HG03108 (cell line): Measurements from ENCODE around the gene SFXN4.

Experiments used
- ATAC-seq: cut with Tn5 transposase; IDR thresholded peaks from one replicate; pipeline ENCODE4 v1.9.1; 2021; ENCODE audit warnings: moderate library complexity; ENCODE audit not compliant: unreplicated experiment

Gene SFXN4, protein sequence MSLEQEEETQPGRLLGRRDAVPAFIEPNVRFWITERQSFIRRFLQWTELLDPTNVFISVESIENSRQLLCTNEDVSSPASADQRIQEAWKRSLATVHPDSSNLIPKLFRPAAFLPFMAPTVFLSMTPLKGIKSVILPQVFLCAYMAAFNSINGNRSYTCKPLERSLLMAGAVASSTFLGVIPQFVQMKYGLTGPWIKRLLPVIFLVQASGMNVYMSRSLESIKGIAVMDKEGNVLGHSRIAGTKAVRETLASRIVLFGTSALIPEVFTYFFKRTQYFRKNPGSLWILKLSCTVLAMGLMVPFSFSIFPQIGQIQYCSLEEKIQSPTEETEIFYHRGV

DNA sequence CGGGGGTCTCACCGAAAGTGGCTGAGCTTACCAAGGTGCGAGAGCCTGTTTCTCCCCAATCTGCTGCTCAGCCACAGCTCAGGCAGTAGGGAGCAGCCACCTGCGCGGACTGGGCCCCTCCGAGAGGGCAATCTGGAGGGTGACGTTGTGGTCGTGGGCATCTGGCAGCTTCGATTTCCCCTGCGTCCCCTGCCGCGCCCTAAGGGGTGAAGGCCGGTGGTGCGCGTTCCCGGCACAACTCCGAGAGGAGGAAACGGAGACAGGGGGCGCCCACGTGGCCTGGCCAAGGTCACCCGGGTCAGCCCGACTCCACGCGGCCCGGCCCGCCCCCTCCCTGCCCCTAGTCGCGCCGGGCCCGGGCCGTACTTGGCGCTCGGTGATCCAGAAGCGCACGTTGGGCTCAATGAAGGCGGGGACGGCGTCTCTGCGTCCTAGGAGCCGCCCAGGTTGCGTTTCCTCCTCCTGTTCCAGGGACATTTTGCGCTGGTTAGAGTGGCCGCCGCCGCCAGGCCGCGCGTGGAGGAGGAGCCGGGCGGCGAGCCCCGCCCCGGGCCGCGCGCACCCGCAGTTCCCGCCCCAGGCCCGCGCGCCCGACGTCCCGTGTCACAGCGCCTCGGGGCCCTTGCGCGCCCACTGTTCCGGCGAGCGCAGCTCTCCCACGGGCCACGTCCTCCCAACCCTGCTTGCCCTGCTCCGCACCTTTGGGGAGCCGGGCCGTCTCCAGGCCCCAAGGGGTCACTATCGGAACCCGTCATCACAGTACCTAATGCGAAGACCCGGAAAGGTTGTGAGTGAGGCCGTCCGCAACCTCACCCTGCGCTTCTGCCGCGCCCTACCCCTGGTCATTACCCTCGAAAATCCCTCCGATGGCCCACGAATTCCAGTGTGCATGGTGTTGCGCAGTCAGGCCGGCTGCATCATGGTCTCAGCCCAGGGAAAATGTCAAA lies at the start of gene SFXN4:
TSS of gene SFXN4 (minus strand) at position 544 of the 947 bp plus-strand sequence. CDS start at position 477, 67 bp downstream.
- ATAC-seq, result peak; percentile 82

DNA sequence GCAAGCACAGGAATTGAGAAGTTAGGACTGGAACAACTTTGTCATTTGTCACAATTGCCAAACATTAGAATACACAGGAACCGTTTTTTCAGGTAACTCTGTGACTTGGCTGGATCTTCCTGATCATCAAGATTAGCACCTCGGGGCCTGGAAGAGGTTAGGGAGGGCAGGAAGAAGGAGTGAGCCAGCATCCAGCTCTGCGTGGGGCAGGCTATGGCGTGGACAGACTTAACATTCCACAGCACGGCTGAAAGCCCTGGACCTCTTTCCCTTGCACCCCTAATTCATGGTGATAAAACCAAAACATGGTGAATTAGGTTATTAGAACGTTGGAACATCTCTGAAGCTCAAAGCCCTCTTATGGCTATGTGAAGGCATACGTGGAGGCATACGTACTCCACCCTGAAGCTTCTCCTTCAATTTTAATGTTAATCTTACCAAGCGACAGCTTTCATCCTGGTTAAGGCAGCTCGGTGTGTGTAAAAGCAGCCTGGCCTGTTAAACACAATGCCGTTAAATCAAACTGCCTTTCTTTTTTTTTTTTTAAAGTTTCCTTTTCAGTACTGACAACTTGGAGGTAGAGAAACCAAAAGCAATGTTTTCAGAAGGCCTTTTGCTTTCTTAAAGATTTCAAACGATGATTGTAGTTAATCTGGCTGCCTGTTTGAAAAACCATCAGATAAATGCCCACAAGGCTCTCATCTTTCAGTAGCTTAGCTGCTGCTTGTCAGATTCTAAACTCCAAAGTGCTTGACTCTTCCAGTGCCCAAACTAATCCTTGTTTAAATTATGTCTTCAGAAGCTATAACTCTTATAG lies 46.3 kb upstream of the SFXN4 start:
- no peak for ATAC-seq

GRCh38 chr10:119211176-119211575 lies 45.7 kb upstream of the SFXN4 start:
- ATAC-seq, result no peak

DNA sequence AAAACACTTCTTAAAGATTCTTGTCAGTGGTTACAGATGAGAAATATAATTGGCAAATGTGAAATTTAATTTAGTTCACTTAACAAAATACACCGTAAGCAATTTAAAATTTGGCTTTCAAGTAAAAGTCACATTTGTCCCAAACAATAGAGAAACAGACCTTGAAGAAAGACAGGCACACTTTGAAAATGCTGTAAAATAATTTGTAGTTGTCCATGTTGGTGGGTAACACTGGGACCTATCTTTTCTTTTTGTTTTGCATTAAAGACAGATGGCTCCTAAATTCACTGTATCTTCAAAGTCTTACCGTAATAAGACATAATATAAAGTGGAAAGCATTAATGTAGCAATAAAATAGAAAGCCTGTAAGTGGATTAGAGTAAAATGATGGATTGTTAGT lies 45.1 kb upstream of the SFXN4 start:
- ATAC-seq, result no peak

DNA sequence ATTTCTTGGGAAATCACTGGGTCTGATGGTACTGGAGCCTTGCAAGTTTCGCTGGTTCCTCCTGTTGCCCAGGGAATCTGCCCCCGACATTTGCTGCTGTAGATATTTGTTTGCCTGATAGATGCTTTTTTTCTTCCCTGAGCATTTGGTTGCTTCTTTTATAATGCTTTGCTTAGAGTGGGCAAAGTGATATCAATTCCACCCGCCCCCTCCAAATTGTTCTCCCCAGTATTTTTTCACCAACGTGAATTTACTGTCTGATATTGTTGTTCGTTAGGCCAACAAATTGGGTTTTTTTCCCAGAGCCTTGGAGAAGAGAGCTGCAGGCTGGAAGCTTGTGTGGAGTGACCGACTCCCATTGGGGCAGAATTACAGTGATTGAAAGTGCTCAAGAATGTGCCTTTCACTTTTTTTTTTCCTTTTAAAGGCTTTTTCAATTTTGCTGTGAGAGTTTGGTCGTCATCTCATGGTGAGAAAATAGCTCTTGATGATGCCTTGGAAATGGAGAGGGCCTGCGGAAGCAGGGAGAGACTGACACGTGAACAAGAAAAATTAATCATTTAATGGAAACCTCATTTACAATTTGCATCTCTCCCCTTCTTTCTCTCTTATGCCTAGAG lies 44.3 kb upstream of the SFXN4 start:
- no peak for ATAC-seq

GRCh38 chr10:119209035-119209735 lies 43.7 kb upstream of the SFXN4 start:
- ATAC-seq, result no peak

- ATAC-seq, result no peak
Measured at GRCh38 chr10:119208553-119208940, 43.0 kb upstream of the SFXN4 start.

DNA sequence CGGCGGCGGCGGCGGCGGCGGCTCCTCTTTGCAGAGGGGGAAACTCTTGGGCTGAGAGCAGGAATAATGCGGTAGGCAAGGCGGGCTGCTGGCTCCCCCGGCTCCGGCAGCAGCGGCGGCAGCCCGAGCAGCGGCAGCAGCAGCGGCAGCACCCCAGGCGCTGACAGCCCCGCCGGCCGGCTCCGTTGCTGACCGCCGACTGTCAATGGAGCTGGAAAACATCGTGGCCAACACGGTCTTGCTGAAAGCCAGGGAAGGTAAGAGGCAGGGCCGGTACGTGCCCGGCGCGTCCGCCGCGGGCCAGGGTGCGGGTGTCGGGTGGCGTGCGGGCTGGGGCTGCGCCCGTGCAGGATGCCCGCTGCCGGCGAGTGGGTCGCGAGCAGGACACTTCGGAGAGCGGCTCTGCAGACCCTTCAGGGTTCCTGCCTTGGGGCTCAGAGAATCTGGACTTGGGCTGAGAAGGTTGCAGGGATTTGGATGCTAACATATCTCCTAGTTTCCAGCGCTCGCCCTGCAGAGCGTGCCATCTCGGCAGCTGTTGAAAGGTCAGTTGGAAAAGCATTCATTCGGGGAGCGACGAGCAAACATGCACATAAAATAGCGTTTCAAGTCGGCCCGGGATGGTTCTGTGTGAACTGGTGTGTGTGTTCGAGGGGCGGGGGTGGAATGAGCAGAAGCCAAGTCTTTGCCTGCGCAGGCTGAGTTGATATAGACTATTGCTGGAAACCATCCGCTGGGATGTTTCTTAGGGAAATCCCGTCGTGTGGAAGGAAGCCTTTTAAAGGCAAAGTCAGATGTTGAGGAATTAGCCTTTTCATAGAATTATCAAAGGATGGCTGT lies 42.4 kb upstream of the SFXN4 start:
- ATAC-seq, result peak; percentile 4

- peak; percentile 75 for ATAC-seq
Measured at GRCh38 chr10:119207366-119207666, 41.8 kb upstream of the SFXN4 start, which contains the start of gene GRK5. GRK5 (plus strand) TSS chr10:119207571; CDS start chr10:119207918, 347 bp downstream.

- peak; percentile 43 for ATAC-seq
Measured at GRCh38 chr10:119206603-119207365, 41.3 kb upstream of the SFXN4 start.

GRCh38 chr10:119205894-119206602 lies 40.5 kb upstream of the SFXN4 start:
- no peak for ATAC-seq

DNA sequence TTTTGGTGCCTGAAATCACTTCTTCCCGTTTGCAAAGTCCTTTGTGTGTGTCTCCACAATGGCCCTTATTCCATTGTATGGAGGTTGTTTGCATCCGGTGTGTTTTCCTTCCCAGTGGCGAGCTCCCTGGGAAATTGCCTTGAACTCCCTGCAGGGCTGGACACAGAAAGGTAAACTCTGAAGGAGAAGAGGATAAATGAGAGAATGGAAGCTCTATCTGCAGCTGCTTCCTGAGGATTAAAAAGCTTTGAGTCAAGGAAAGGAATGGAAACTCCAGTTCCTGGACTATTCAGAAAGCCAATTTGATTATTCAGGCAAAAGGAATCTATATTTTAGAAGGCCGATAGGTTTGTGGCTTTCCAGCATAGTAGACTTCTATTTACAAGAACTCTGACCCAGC lies 37.5 kb upstream of the SFXN4 start:
- no peak for ATAC-seq

DNA sequence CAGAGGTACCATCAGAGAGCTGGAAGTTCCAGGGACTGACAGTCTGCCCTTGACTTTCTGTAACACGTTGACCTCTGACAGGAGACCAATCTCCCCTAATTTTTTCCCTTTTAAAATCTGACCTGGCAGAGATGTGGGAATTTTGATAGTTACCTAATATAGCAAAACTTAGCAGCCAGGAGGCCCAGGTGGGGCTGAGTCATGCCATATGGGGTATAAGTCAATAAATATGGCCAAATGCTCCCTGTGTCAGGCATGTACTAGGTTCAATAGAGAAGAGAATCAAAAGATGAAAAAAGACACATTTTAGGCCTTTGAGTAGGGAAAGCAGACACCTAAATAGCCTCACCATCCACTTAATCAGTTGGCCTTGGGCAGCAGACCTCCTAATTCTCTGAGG lies 35.7 kb upstream of the SFXN4 start:
- no peak for ATAC-seq

DNA sequence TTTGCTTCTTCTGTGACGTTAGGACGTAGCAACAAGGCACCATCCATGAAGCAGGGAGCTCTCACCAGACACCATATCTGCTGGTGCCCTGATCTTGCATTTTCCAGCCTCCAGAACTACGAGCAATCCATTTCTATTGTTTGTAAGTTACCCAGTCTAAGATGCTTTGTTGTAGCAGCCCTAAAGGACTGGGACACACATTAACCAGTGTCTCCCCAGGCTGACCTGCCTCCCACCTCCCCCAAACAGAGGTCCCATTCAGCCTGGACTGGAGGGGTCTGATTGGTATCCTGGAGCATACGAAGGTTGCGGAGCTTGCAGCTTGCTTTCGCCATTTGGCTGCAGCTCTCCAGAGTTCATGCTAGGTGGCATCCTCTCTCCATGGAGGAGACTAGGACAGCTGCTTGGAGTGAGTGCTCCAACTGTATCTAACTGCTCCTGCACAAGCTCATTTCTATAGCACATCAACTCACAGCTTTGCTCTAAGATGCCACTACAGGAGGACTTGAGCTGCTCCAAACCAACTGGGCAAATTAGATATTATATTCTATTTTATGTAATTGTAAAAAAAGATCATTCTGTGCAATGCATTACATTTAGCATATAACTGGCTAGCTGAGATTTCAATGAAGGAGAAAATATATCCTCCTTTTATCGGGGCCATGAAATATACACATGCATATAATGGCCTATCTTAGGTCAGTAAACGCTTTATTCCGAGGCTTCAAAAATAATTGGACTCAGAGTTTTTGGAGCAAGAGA lies 33.9 kb upstream of the SFXN4 start:
- ATAC-seq, result no peak

- no peak for ATAC-seq
Measured at GRCh38 chr10:119198438-119198837, 32.9 kb upstream of the SFXN4 start.

DNA sequence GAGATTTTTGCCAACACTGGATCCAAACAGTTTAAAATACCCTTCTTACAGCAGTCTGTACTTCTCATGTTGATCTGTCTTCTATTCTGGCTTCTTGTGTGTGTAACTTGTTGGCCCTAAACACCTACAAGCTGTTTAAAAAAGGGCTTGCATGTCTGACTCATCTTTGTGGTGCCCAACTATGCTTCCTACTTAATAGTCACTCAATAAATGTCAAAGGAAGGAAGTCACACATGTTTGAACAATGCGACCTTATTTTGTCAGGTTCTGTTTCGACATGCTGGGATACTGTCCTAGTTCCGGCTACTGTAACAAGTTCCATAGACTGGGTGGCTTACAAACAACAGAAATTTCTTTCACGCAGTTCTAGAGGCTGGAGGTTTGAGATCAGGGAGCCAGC lies 32.4 kb upstream of the SFXN4 start:
- ATAC-seq, result no peak

DNA sequence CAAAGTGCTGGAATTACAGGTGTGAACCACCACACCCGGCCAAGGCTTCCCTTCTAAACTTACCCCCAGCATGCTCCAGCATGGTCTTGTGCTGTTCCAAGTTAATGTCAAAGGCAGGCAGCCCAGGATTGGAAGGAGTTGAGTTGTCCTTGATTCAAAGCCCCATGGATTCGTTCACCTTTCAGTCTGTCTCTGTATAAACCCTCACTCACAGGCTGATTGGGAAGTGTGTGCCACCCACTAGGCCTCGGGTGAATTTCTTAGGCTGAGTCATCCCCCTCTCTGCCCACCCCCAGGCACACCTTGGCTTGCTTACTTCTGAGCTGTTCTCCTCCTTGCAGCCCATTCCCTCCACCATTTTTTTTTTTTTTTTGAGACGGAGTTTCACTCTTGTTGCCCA lies 26.4 kb upstream of the SFXN4 start:
- no peak for ATAC-seq
